GM12864 (cell line): ENCODE data around the gene GPC5.

Source experiments
- DNase-seq: peaks from one replicate; pipeline ENCODE4 v3.0.0-alpha.2; 2011; ENCODE audit warnings: low read depth
- H3K4me3 ChIP-seq: 2 replicates; pipeline ENCODE4 v1.5.1; 2011; ENCODE audit warnings: mild to moderate bottlenecking, low read depth, low read length, control low read depth
- TF ChIP-seq, protein P1 (sequence below): IDR thresholded peaks from 2 replicates; pipeline ENCODE4 v1.5.1; 2011; ENCODE audit warnings: low read depth, mild to moderate bottlenecking, moderate library complexity, low read length, control low read depth, inconsistent platforms; ENCODE audit errors: missing control alignments

The GPC5 gene

DNA sequence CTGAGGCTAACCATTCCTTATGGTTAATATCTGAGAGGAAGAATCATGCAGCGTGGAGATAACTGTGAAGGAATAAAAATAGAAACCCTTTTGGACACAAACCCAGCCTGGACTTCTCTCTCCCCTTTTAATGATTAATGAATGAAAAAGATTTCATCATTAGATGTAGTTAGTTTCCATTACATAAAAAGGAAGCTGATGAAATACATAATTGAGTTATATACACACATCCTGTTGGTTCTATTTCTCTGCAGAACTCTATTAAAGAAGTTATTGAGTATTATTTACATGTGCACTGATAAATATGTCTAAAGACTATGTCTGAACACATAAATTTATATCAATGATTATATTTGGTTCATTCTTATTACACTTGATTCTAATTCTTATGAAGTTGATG, 465.3 kb downstream of the GPC5 start:
- no peak for DNase-seq
- TF ChIP-seq, protein P1, sequence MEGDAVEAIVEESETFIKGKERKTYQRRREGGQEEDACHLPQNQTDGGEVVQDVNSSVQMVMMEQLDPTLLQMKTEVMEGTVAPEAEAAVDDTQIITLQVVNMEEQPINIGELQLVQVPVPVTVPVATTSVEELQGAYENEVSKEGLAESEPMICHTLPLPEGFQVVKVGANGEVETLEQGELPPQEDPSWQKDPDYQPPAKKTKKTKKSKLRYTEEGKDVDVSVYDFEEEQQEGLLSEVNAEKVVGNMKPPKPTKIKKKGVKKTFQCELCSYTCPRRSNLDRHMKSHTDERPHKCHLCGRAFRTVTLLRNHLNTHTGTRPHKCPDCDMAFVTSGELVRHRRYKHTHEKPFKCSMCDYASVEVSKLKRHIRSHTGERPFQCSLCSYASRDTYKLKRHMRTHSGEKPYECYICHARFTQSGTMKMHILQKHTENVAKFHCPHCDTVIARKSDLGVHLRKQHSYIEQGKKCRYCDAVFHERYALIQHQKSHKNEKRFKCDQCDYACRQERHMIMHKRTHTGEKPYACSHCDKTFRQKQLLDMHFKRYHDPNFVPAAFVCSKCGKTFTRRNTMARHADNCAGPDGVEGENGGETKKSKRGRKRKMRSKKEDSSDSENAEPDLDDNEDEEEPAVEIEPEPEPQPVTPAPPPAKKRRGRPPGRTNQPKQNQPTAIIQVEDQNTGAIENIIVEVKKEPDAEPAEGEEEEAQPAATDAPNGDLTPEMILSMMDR = no peak
- no peak overlapping the region for H3K4me3 ChIP-seq

DNA sequence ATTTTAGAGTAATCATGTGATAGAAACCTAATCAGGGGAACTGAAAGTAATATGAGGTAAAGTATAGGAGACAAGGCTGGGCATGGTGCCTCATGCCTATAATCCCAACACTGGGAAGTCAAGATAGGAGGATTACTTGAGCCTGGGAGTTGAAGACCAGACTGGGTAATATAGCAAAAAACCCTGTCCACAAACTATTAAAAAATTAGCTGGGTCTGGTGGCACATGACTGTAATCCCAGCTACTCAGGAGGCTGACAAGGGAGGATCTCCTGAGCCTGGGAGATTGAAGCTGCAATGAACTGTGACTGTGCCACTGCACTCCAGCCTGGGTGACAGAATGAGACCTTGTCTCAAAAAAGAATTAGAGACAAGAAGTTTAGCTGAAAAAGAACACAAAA, 469.9 kb downstream of the GPC5 start:
- no peak for DNase-seq
- H3K4me3 ChIP-seq = no peak overlapping the region
- TF ChIP-seq, protein P1 = no peak

DNA sequence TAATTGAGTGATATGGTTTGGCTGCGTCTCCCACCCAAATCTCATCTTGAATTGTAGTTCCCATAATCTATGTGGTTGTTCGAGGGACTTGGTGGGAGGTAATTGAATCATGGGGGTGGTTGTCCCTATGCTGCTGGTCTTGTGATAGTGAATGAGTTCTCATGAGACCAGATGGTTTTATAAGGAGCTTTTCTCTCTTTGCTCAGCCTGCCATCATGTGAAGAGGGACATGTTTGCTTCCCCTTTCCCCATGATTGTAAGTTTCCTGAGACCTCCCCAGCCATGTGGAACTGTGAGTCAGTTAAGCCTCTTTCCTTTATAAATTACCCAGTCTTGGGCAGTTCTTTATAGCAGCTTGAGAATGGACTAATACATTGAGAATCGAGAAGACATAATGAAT, 480.1 kb downstream of the GPC5 start:
- TF ChIP-seq, protein P1 = no peak
- no peak for DNase-seq
- H3K4me3 ChIP-seq = no peak overlapping the region

DNA sequence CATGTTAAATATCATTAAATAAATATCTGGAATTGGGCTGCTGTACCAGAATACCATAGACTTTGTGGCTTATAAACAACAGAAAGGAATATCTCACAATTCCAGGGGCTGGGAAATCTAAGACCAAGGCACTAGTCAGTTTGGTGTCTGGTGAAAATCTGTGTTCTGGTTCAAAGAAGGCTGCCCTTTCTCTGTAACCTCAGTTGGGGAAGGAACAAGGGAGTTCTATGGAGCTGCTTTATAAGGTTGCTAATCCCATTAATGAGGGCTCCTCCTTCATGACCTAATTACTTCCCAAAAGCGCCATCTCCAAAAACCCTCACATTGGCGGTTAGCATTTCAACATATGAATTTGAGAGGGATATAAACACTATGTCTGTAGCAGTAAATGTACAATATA, 480.9 kb downstream of the GPC5 start:
- no peak for DNase-seq
- TF ChIP-seq, protein P1 = no peak
- H3K4me3 ChIP-seq = no peak overlapping the region

DNA sequence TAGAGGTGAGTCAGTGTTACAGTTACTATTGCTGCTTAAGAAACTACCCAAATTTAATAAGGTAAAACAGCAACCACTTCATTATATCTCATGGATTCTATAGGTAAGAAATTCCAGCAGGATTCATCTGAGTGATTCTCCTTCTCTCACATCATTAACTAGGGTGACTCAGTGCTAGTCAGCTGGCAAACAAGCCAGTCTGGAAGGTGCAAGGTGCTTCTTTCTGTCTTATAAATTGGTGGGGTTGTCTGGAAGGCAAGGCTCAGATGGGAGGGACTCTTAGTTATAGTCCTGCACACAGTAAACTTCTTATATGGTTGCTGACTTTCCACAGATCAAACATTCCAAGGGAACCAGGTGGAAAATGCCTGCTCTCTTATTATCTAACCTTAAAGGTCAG, 484.5 kb downstream of the GPC5 start:
- no peak overlapping the region for H3K4me3 ChIP-seq
- DNase-seq = no peak
- TF ChIP-seq, protein P1 = no peak

DNA sequence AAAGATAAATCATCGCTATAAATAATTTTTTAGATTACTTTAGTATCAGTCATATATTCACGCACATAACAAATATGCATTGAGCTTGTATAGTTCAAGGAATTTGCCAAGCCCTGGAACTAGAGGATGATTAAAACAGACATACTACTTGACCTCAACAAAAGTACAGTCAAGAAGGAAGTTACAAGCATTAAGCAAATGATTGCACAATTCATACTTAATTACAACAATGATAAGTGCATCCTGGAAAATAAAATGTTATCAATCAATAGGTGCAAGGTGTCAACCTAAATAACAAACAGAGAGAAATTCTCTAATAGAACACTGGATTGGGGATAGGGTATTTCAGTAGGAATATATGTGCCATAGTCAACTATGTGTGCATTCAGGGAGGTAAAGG, 491.2 kb downstream of the GPC5 start:
- no peak for DNase-seq
- H3K4me3 ChIP-seq = no peak overlapping the region
- TF ChIP-seq, protein P1 = no peak

DNA sequence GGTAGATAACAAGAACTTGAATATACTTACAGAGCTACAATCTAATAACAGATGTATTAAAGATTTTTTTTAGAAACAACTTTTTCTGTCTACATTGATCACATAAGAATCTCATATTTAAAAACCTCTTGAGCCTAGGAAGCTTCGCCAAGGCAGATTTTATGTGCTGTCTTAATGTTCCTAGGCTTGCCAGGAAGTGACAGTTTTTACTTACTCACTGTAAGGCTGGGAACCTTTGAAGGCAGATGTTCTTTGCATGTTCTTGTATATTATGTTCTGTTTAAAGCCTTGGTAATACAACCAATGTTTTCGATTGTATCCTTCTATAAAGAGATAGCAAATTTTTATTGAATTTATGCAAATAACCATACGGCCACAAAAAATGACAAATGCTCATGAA, 492.7 kb downstream of the GPC5 start:
- no peak for DNase-seq
- TF ChIP-seq, protein P1 = no peak

More for the DNA sequence above, 492.7 kb downstream of the GPC5 start:
- H3K4me3 ChIP-seq = no peak overlapping the region
